ENCODE data around the gene RABL6. TPM values are rescaled to one million over a fixed set of nuclear protein-coding genes. Genes with fewer than 3 reads are reported as not detected.

RABL6 gene
- total RNA-seq, 2 experiments from 2014 or later: 117 to 118 TPM

DNA sequence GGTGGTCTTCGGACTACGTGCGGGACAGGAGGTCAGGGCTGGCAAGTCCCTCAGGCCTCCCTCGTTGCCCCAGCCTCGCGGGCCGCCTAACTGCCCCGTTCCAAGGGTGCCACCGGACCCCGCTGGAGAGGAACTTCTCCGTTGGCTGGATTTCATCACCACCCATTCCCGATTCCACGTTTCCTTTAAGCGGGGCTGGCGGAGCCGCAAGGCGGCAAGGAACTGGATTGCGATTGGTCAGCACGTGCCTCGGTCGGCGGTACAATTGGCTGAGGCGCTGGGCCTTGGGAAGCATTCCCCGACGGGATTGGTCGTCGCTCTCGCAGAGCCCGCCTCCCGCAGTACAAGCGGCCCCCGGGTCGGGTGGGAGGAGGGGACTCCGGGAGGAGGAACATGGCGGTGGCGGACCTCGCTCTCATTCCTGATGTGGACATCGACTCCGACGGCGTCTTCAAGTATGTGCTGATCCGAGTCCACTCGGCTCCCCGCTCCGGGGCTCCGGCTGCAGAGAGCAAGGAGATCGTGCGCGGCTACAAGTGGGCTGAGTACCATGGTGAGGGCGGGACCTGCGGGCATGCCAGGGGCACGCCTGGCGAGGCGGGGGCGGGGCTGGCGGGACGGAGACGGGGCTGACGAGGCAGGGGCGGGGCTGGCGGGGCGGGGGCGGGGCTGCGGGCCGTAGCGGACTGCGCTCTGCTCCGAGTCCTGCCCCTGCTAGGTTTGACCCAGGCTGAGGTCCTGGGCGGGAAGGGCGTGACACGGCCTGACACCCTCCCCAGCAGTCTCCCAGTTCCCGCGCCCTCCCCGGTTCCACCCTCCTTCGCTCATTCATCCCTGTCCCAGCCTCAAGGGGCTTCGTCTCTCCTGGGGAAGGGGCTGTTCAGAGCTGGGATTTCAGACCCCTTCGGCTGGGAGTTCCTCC is 41.6 kb downstream of the RABL6 start, which contains the start of gene PHPT1:
TSS of gene PHPT1 (plus strand) at position 372 of the 922 bp plus-strand sequence. CDS start at position 394, 22 bp downstream.
- H3K9me3 Mint-ChIP-seq (ENCODE audit: insufficient read depth): no peaks in the 10 kb centered on the region
- peak; percentile 98 for DNase-seq
- ChIA-PET CTCF (interaction anchor here (1.5 kb wide), 1 partner anchor 37 kb away, joined by 5 read pairs; the partner anchor contains the start of gene TRAF2), POLR2A (no interaction called here)
- H3K27me3 Mint-ChIP-seq (ENCODE audit: low read depth): peaks cover 13% of the 10 kb centered on the region
- H3K36me3 Mint-ChIP-seq (ENCODE audit: low read depth): peaks cover 16% of the 10 kb centered on the region
- peak within 1 kb of the TSS; percentile 92 for H3K4me3 Mint-ChIP-seq
- H3K4me1 Mint-ChIP-seq (ENCODE audit: low read depth): peaks cover 21% of the 10 kb centered on the region
- H3K27ac Mint-ChIP-seq: peak within 1 kb of the TSS; percentile 91
- ATAC-seq: peak; percentile 93

DNA sequence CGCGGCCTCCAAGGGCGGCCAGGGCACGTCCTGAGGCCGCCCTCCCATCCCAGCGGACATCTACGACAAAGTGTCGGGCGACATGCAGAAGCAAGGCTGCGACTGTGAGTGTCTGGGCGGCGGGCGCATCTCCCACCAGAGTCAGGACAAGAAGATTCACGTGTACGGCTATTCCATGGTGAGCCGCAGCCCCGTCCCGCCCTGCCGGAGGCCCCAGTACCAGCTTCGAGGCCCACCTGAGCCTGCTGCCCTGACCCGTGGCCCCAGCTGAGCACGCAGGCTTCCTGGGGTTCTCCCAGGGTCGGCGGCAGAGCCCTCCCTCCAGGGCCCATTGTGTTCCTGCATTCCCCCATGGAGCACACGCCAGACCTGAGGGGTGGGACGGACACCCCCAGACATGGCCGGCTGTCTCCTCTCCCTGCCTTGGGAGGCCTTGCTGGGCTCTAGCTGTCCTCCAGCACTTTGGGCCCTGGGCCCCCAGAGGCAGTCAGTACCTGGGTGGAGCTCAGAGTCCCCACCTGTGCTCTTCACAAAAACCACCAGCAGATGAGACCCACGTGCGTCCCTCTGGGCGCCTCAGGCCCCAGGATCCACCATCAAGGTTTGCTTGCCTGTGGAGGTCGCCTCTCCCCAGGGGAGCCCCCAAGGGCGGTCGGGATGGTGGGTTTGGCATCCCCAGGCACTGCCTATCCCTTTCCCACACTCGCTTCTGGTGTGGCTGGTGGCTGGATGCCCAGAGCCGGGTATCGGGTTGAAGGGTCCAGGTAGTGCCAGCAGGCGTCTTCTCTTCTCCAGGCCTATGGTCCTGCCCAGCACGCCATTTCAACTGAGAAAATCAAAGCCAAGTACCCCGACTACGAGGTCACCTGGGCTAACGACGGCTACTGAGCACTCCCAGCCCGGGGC is 42.5 kb downstream of the RABL6 start:
- H3K36me3 Mint-ChIP-seq (ENCODE audit: low read depth): peaks cover 14% of the 10 kb centered on the region
- H3K4me1 Mint-ChIP-seq (ENCODE audit: low read depth): peaks cover 21% of the 10 kb centered on the region
- peaks cover 13% of the 10 kb centered on the region for H3K27me3 Mint-ChIP-seq (ENCODE audit: low read depth)
- H3K4me3 Mint-ChIP-seq: peak overlapping the region; percentile 92
- ChIA-PET POLR2A (no interaction called here), CTCF (no interaction called here)
- no peak for DNase-seq
- no peak for ATAC-seq
- H3K9me3 Mint-ChIP-seq (ENCODE audit: insufficient read depth): no peaks in the 10 kb centered on the region
- H3K27ac Mint-ChIP-seq: peak overlapping the region; percentile 86

GRCh38 chr9:136850866-136851775 is 43.4 kb downstream of the RABL6 start:
- Mint-ChIP-seq H3K36me3 (ENCODE audit: low read depth) (peaks cover 13% of the 10 kb centered on the region), H3K9me3 (ENCODE audit: insufficient read depth) (no peaks in the 10 kb centered on the region), H3K4me1 (ENCODE audit: low read depth) (peaks cover 21% of the 10 kb centered on the region), H3K27ac (no peak overlapping the region), H3K27me3 (ENCODE audit: low read depth) (peaks cover 13% of the 10 kb centered on the region), H3K4me3 (no peak overlapping the region)
- ATAC-seq: no peak
- ChIA-PET CTCF (interaction anchor here (0.8 kb wide), 1 partner anchor 8 kb away, joined by 3 read pairs; no protein-coding TSS in a partner anchor), POLR2A (no interaction called here)
- no peak for DNase-seq

DNA sequence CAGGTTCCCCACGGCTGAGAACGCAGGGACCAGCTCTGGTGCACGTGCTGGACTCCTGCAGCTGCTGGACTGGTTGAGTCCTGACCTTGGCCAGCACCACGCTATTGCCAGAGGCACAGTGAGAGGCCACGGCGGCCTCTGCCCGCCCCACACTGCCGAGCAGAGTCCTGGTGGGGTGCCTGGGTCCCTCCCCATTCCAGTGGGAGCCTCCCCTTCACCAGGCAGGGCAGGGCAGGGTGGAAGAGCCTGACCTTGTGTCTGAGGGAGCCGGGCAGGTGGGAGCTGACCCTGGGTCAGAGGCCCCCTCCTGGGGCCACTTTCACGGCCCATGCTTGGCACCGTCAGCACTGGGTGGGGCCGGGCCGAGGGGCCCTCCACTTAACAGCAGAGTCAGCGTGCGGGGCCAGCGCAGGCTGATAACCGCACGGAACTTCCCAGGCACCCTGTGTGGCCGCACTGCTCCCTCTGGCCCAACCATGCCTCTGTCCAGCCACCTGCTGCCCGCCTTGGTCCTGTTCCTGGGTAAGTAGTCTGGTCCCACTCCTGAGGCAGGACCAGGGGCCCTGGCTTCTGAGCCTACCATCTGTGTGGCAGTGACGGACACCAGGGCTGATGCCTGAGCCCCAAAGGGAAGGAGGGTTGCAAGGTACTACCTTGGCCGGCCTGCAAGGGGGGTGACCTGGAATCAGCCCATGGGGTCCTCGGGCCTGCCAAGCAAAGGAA is 44.4 kb downstream of the RABL6 start, which contains the start of gene MAMDC4:
TSS of gene MAMDC4 (plus strand) at position 406 of the 723 bp plus-strand sequence. CDS start at position 477, 71 bp downstream.
- no peak for DNase-seq
- no peak for ATAC-seq
- peaks cover 9% of the 10 kb centered on the region for H3K36me3 Mint-ChIP-seq (ENCODE audit: low read depth)
- H3K9me3 Mint-ChIP-seq (ENCODE audit: insufficient read depth): no peaks in the 10 kb centered on the region
- CTCF ChIA-PET: interaction anchor here (0.6 to 0.8 kb wide), 2 partner anchors 9 to 31 kb away, joined by 3 read pairs; no protein-coding TSS in a partner anchor
- H3K27me3 Mint-ChIP-seq (ENCODE audit: low read depth): peaks cover 7% of the 10 kb centered on the region
- POLR2A ChIA-PET: interaction anchor here (0.6 kb wide), 1 partner anchor 63 kb away, joined by 3 read pairs; no protein-coding TSS in a partner anchor
- H3K27ac Mint-ChIP-seq: no peak within 1 kb of the TSS
- H3K4me3 Mint-ChIP-seq: no peak within 1 kb of the TSS
- H3K4me1 Mint-ChIP-seq (ENCODE audit: low read depth): peaks cover 18% of the 10 kb centered on the region

DNA sequence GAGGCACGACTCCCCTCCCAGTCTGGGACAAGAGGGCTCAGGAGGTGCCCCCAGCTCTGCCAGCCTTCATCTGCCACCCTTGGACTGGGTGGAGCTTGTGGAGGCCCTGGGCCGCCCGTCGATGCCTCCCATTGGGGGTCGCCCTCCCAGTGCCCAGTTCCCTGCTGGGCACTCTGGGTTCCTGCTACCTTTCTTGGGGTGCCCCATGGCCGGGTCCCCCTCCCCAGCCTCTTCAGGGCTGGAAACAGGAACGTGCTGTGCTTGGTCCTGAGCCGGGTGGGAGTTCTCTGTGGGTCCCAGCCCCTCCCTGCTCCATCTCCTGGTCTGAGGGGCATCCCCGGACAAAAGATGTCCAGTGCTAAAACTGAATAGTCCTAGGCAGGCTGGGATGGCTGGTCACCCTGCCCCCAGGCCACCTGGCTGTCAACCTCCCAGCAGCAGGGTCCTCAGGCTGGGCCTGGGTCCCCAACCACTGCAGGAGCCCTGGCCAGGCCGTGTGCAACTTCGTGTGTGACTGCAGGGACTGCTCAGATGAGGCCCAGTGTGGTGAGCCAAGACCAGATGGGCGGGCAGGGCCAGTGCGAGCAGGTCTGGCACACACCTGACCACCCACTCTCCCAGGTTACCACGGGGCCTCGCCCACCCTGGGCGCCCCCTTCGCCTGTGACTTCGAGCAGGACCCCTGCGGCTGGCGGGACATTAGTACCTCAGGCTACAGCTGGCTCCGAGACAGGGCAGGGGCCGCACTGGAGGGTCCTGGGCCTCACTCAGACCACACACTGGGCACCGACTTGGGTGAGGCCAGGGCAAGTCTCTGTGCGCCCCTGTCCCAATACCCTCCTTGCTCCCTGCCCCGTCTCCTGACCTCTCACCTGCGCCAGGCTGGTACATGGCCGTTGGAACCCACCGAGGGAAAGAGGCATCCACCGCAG is 45.2 kb downstream of the RABL6 start:
- ChIA-PET CTCF (no interaction called here), POLR2A (no interaction called here)
- Mint-ChIP-seq H3K4me1 (ENCODE audit: low read depth) (peaks cover 12% of the 10 kb centered on the region), H3K4me3 (no peak overlapping the region), H3K27me3 (ENCODE audit: low read depth) (peaks cover 2% of the 10 kb centered on the region), H3K36me3 (ENCODE audit: low read depth) (peaks cover 6% of the 10 kb centered on the region), H3K27ac (no peak overlapping the region), H3K9me3 (ENCODE audit: insufficient read depth) (no peaks in the 10 kb centered on the region)
- ATAC-seq (no peak), DNase-seq (no peak)

GRCh38 chr9:136853596-136854112 is 45.9 kb downstream of the RABL6 start:
- ChIA-PET POLR2A (no interaction called here), CTCF (no interaction called here)
- H3K27me3 Mint-ChIP-seq (ENCODE audit: low read depth): no peaks in the 10 kb centered on the region

DNA sequence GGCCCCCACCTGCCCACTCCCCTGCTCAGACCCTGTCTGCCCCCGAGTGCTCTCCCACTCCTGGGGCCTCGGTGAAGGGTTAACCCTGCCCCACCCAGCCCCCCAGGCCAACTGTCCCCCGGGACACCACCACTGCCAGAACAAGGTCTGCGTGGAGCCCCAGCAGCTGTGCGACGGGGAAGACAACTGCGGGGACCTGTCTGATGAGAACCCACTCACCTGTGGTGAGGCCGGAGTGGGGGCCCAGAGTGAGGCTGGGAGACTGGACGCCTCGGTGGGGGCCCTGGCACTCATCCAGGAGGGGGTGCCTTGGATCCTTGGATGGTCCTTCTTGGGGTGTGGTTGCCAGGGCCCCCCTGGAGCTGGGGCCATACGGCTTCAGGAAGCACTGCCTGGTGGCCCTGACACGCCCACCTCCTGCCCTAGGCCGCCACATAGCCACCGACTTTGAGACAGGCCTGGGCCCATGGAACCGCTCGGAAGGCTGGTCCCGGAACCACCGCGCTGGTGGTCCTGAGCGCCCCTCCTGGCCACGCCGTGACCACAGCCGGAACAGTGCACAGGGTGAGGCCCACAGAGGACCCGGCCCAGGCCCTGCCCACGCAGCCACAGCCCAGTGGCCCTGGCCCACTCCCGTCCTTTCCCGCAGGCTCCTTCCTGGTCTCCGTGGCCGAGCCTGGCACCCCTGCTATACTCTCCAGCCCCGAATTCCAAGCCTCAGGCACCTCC is 46.5 kb downstream of the RABL6 start:
- ATAC-seq: no peak
- peaks cover 8% of the 10 kb centered on the region for H3K4me1 Mint-ChIP-seq (ENCODE audit: low read depth)
- ChIA-PET POLR2A (no interaction called here), CTCF (no interaction called here)
- no peaks in the 10 kb centered on the region for H3K9me3 Mint-ChIP-seq (ENCODE audit: insufficient read depth)
- H3K27ac Mint-ChIP-seq: no peak overlapping the region
- no peaks in the 10 kb centered on the region for H3K27me3 Mint-ChIP-seq (ENCODE audit: low read depth)
- peaks cover 4% of the 10 kb centered on the region for H3K36me3 Mint-ChIP-seq (ENCODE audit: low read depth)
- no peak for DNase-seq
- H3K4me3 Mint-ChIP-seq: no peak overlapping the region

More at GRCh38 chr9:136853596-136854112, 45.9 kb downstream of the RABL6 start:
- Mint-ChIP-seq H3K27ac (no peak overlapping the region), H3K4me3 (no peak overlapping the region), H3K9me3 (ENCODE audit: insufficient read depth) (no peaks in the 10 kb centered on the region), H3K36me3 (ENCODE audit: low read depth) (peaks cover 6% of the 10 kb centered on the region), H3K4me1 (ENCODE audit: low read depth) (peaks cover 10% of the 10 kb centered on the region)
- ATAC-seq (no peak), DNase-seq (no peak)

DNA sequence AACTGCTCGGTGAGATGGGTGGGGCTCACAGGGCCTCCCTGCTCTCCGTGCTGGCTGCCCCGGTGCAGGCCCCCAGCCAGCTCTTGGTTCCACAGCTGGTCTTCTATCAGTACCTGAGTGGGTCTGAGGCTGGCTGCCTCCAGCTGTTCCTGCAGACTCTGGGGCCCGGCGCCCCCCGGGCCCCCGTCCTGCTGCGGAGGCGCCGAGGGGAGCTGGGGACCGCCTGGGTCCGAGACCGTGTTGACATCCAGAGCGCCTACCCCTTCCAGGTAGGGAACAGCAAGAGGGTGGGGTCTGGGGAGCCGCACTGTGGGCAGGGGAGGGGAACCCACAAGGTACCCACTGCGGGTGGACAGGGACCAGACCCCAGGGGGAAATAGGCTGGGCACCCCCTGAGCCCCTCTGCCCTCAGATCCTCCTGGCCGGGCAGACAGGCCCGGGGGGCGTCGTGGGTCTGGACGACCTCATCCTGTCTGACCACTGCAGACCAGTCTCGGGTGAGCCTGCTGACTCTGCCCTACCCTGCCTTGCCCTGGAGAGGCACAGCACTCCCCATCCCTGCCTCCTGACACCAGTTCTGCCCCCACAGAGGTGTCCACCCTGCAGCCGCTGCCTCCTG is 47.2 kb downstream of the RABL6 start:
- POLR2A ChIA-PET: no interaction called here

DNA sequence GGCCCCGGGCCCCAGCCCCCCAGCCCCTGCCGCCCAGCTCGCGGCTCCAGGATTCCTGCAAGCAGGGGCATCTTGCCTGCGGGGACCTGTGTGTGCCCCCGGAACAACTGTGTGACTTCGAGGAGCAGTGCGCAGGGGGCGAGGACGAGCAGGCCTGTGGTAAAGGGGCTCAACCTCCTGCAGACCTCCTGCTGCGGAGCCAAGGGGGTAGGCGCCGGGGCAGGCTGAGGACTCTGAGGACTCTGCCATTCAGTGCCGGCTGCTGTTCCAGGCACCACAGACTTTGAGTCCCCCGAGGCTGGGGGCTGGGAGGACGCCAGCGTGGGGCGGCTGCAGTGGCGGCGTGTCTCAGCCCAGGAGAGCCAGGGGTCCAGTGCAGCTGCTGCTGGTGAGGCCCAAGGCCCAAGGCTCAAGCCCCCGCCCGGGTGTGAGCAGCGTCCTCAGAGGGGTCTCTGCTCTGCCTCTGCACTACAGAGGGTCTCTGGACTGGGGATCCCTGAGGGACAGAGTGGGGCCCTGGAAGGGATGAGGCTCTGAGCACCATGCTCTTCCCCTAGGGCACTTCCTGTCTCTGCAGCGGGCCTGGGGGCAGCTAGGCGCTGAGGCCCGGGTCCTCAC is 47.8 kb downstream of the RABL6 start:
- Mint-ChIP-seq H3K36me3 (ENCODE audit: low read depth) (no peaks in the 10 kb centered on the region), H3K27me3 (ENCODE audit: low read depth) (no peaks in the 10 kb centered on the region), H3K4me3 (no peak overlapping the region), H3K9me3 (ENCODE audit: insufficient read depth) (no peaks in the 10 kb centered on the region), H3K27ac (no peak overlapping the region), H3K4me1 (ENCODE audit: low read depth) (no peaks in the 10 kb centered on the region)
- ChIA-PET POLR2A (no interaction called here), CTCF (interaction anchor here (1.2 kb wide), 1 partner anchor 26 kb away, joined by 4 read pairs; no protein-coding TSS in a partner anchor)
- ATAC-seq: no peak
- no peak for DNase-seq

More for the DNA sequence above, 47.2 kb downstream of the RABL6 start:
- CTCF ChIA-PET: no interaction called here
- ATAC-seq: no peak
- Mint-ChIP-seq H3K27me3 (ENCODE audit: low read depth) (no peaks in the 10 kb centered on the region), H3K27ac (no peak overlapping the region), H3K36me3 (ENCODE audit: low read depth) (peaks cover 2% of the 10 kb centered on the region), H3K9me3 (ENCODE audit: insufficient read depth) (no peaks in the 10 kb centered on the region), H3K4me1 (ENCODE audit: low read depth) (peaks cover 5% of the 10 kb centered on the region), H3K4me3 (no peak overlapping the region)
- no peak for DNase-seq

All from activated CD8-positive, alpha-beta T cell treated with anti-CD3 and anti-CD28 coated beads, Interleukin-2, amount 10 ng/mL, durations not matched to agents 7 days and 5 days (primary cell).